COLO829 (cell line): Measurements from ENCODE around the gene KANSL1L.
A peak's percentile ranks its signal among the peaks of the same experiment; 100 is the strongest.
"Not testable (repeated sequence)": the region's sequence is repeated elsewhere in the genome, so short reads cannot be mapped to it uniquely, and the experiment has no call there.

Experiments
- DNase-seq: peaks from one replicate; pipeline ENCODE4 v3.0.0; 2012; ENCODE audit warnings: low spot score

KANSL1L gene

DNA sequence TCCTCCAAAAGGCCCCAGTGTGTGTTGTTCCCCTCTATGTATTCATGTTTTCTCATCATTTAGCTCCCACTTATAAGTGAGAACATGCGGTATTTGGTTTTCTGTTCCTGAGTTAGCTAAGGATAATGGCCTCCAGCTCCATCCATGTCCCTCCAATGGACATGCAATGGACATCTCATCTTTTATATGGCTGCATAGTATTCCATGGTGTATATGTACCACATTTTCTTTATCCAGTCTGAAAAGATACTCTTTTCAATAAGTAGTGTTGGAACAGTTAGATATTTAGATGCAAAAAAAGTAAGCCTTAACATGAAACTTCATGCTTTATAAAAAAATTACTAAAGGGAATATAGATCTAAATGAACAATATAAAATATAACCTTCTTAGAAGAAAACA is 5.9 kb upstream of the KANSL1L start:
- DNase-seq, result not testable (repeated sequence)

DNA sequence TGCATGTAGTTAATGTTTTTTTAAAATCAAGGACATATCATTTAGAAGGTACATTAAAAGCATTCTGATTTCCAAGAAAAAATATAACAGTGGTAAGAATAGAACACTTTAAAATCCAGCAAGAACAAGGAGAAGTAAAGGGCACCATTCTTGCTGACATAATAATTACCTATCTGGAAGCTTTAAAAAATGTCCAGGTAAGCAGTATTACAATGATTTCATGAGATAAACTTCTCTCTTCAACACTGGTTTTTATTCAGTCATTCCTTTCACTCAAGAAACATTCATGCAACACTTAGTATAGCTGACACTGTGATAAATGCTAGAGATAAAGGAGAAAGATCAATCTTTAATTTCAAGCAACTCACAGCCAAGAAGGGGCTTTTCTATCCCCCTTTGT is 2.9 kb upstream of the KANSL1L start:
- no peak for DNase-seq

- DNase-seq, result no peak
Measured at GRCh38 chr2:210172219-210172575, 988 bp upstream of the KANSL1L start.

DNA sequence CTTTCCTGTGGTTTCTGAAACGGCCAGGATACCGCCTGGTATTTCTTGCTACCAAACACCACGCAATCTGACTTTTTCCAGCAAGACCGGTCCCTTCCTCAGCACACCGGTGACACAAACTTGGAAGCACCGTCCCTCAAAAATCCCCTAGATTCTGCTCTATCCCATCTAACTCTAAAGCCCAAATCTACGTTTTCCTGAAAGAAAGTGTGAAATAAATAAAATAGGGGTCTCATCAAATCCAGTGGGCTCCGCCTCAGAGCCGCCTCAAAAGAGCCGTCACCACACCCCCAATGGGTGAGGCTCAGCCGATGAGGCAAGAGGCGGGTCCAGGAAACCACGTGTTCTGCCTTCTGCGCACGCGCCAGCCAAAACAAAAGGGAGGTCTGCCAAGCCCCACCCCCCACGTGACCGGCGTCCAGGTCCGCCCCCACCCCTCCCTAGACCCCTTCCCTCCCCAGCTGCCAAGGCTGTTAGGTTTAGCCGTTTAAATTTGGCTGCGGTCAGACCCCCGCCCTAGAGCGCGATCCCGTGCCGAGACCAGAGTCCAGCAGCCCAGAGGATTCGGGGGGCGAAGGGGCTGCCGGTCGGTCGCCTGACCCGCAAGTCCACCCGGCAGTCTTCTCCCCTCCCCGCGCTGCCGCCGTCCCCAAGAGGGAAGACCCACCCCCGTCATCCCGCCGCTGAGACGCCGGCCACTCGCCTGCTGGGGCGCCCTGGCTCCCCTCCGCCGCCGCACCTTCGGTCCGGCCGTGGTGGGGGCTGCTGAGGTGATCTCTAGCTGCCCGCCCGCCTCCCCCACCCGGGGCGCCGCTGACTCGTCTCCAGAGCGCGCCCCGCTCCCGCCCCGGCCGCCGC is 534 bp downstream of the KANSL1L start:
- peak; percentile 89 for DNase-seq

- DNase-seq, result no peak
Measured at GRCh38 chr2:210170196-210170445, 1.1 kb downstream of the KANSL1L start.

- peak; percentile 27 for DNase-seq
Measured at GRCh38 chr2:210169516-210170195, 1.6 kb downstream of the KANSL1L start.

- DNase-seq, result no peak
Measured at GRCh38 chr2:210167227-210167626, 4.0 kb downstream of the KANSL1L start.

DNA sequence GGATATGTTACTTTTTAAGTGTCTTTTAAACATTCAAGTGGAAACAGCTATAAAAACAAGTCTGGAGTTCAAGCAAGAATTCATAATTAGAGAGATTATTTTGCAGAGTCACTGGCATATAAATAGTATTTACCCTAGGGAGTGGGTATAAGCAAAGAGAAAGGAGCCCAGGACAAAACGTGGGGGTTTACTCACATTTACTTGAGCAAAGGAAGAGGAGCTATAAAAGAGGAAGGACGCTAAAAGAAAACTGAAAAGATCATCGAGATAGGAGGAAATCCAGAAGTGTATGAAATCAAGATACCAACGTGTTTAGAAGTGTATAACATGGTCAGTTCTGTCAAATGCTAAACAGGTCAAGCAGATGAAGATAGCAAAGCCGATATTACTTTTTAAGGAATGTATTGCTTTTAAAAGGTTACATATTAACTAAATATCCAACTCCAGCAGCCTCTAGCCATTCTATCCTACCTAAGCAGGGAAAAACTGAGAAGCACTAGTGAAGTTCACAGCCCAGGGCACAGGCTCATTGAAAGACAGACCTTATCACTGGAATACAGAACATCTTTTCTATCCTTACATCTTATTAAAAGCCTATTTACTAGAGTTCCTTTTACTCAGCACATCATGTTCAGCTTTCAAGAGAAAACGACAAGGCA is 8.6 kb downstream of the KANSL1L start:
- no peak for DNase-seq

DNA sequence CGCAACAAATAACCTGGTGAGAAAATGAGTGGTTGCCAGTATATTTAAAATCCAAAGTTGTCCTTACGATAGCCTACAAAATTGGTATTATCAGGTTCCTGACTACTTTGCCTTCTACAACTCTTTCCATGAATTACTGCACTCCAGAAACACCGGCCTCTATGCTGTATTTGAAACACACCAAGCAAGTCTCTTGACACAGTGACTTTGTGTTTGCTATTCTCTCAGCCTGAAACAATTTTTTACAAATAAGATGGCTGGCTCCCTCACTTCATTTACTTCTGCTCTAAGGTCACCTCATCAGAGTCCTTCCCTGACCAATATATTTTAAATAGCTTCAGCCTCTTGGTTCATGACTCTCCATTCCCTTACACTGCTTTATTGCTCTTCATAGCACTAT is 12.2 kb downstream of the KANSL1L start:
- DNase-seq, result no peak

GRCh38 chr2:210158236-210158635 is 13.0 kb downstream of the KANSL1L start:
- no peak for DNase-seq

DNA sequence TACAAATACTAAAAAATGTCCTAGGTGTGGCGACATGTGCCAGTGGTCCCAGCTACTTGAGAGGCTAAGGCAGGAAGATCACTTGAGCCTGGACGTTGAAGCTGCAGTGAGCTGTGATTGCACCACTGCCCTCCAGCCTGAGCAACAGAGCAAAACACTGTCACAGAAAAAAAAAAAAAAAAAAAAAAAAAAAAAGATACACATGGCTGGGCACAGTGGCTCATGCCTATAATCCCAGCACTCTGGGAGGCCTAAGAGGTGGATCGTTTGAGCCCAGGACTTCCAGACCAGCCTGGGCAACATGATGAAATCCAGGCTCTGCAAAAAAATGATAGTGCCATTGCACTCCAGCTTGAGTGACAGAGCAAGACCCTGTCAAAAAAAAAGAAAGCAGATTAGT is 13.7 kb downstream of the KANSL1L start:
- no peak for DNase-seq

- no peak for DNase-seq
Measured at GRCh38 chr2:210147614-210148013, 23.6 kb downstream of the KANSL1L start.

- no peak for DNase-seq
Measured at GRCh38 chr2:210132239-210132638, 39.0 kb downstream of the KANSL1L start.

- peak; percentile 17 for DNase-seq
Measured at GRCh38 chr2:210128961-210129360, 42.2 kb downstream of the KANSL1L start.

GRCh38 chr2:210113614-210114235 is 57.5 kb downstream of the KANSL1L start:
- DNase-seq, result no peak

- no peak for DNase-seq
Measured at GRCh38 chr2:210112871-210113270, 58.3 kb downstream of the KANSL1L start.

GRCh38 chr2:210099940-210100339 is 71.3 kb downstream of the KANSL1L start:
- DNase-seq, result no peak

DNA sequence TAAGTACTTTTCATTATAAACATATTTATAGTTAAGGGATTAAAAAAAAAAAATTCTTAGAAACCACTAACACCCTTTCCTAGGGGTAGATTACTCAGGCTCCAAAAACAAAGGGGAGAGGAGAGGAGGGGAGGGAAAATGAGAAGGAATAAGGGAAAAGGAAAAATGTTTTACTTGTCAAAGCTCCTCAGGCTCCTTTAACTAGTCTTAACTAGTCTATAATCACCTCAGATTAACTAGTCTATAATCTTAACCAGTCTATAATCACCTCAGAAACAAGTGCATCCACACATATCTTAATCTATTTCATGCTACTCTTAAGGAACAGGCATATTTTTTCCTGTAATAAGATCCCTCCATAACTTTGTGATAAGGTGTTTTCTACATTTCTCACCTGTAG is 76.4 kb downstream of the KANSL1L start:
- no peak for DNase-seq

DNA sequence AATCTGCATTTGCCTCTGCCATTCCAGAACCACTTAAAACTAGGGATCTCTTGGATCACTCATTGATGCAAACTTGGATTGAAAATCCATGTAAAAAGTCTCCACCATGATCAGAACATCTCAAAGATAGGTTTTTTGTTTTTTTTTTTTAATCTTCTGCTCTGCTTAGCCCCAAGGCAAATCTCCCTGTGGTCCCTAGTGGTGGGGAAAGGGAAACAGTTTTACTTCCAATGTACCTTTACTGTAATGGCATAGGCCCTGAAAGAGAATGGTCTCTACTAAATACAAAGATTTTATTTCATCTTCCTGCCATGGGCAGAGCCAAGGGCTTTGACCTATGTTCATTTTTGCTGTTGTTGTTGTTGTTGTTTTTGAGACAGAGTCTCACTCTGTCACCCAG is 78.4 kb downstream of the KANSL1L start:
- no peak for DNase-seq

- no peak for DNase-seq
Measured at GRCh38 chr2:210086930-210087329, 84.3 kb downstream of the KANSL1L start.

DNA sequence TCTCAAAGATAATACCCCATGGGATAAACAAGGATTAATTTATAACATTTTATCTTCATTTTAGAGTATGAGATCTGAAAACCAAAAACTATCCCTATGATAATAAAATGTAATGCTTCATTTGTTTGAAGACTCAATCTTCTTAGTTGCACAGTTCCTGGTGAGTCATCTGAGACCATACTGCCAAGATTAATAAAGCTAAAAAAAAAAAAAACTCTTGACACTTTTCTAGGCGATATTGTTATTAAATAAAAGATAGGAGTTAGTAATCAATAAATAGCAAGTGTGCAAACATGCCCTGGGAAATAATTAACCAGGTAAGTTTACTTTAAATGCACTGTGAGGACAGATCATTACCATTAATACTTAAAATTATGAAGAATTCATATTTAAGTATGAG is 84.9 kb downstream of the KANSL1L start:
- no peak for DNase-seq

DNA sequence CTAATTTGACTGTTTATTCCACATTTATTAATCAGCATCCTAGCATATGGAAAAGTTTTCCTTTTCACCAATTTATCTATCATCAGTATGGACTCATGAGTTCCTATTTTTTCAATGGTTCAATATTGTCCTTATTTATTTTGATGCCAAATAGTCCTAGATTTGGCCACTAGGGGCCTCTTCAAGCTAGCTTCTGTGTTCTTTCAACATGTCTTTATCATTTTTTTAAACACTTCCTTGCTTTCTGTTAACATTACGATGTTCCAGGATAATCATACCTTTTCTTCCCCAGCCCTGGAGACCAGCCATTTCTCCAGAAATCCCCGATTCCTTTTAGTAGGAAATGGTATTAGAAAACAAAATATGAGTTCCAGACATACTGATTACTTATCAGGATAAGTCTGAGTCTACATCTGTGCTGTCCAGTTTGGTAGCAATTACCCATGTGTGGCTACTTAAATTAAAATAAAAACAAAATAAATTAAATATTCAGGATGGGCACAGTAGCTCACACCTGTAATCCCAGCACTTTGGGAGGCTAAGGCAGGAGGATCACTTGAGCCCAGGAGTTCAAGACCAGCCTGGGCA is 98.2 kb downstream of the KANSL1L start:
- peak; percentile 21 for DNase-seq

- DNase-seq, result no peak
Measured at GRCh38 chr2:210072493-210072892, 98.7 kb downstream of the KANSL1L start.
